Measurements from ENCODE around the gene ASB2. TPM values are rescaled to one million over a fixed set of nuclear protein-coding genes. Genes with fewer than 3 reads are reported as not detected.

The ASB2 gene
- total and polyA plus RNA-seq, 2 of the 13 experiments (the other 11 are each of a cell fraction or from before 2014, with no cell fraction given) = 0.82 to 4.1 TPM

DNA sequence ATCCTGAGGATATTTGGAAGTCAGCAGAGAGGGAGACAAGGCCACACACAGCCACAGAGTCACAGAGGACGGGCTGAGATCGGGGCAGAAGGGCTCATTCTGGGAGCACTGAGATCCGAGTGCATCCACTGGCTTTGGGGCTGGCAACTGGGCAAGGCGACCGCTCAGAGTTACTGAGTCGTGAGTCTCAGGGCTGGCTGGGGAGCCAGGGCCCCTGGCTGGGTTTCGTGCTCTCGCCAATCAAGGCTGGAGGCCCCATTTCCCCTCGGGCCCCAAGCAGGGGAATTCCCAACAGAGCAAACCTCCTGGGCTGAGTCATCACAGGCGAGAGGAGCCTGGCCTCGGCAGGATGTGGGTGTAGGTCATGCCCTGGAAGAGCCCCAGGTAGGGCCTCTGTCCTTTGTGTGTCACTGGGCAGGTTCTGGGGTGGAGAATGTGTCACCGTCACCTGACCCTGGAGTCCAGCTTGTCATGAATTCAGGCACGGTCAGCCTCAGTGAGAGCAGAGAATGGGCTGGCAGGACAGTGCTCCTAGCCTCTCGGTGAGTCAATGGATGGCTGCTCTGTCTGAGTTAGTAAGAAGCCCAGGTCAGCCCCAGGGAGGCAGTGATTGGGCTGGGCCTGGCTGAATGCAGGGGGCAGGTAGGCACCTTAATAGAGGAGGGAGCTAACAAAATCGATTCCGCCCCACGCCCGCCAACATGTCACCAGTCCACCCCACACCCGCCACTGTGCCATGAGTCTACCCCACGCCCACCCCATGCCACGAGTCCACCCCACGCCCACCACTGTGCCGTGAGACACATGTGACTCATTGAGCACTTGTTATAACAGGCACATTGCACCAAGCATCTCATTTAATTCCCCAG lies 16.9 kb downstream of the ASB2 start (continued):
- TF ChIP-seq ZNF784 (CRISPR knock-in tag; IDR thresholded peaks at IDR 0.05; ENCODE audit: borderline replicate concordance) (peak; percentile 50; the same call in 1 of the 2 replicates), MZF1 (CRISPR knock-in tag; IDR thresholded peaks at IDR 0.05; ENCODE audit: borderline replicate concordance) (no peak), GRHL1 (CRISPR knock-in tag; conservative IDR thresholded peaks at IDR 0.05) (no peak), NFE2L2 (IDR thresholded peaks at IDR 0.05; ENCODE audit: low read length) (peak; percentile 67), ZNF337 (CRISPR knock-in tag; IDR thresholded peaks at IDR 0.05; ENCODE audit: borderline replicate concordance, low read depth) (0 out of 2 replicates have a peak, but pooled peaks have one; percentile 36), HIVEP1 (CRISPR knock-in tag; IDR thresholded peaks at IDR 0.05) (peak; percentile 100), NFE2L1 (CRISPR knock-in tag; IDR thresholded peaks at IDR 0.05; ENCODE audit: borderline replicate concordance) (peak; percentile 87; the same call in 1 of the 2 replicates), PRPF4 (IDR thresholded peaks at IDR 0.05; ENCODE audit: low read depth, low read length, poor library complexity, severe bottlenecking) (no peak), RFX5 (IDR thresholded peaks at IDR 0.05; ENCODE audit: low read depth, low read length) (peak; percentile 76), ATF7-NPFF (CRISPR knock-in tag; IDR thresholded peaks at IDR 0.05; ENCODE audit: low read depth) (peak; percentile 53; the same call in 1 of the 2 replicates), ZNF281 (CRISPR knock-in tag; IDR thresholded peaks at IDR 0.05; ENCODE audit: borderline replicate concordance) (peak; percentile 33; the same call in 1 of the 2 replicates), ZNF773 (CRISPR knock-in tag; IDR thresholded peaks at IDR 0.05; ENCODE audit: borderline replicate concordance) (0 out of 2 replicates have a peak, but pooled peaks have one; percentile 40), ZNF572 (CRISPR knock-in tag; IDR thresholded peaks at IDR 0.05) (0 out of 2 replicates have a peak, but pooled peaks have one; percentile 30), SYNCRIP (IDR thresholded peaks at IDR 0.05; ENCODE audit: insufficient read depth, low read depth, low read length) (no peak), ZNF607 (CRISPR knock-in tag; IDR thresholded peaks at IDR 0.05; ENCODE audit: borderline replicate concordance) (no peak), ZC3H4 (CRISPR knock-in tag; IDR thresholded peaks at IDR 0.05; ENCODE audit: borderline replicate concordance) (no peak; the same call in 1 of the 2 replicates), MYPOP (CRISPR knock-in tag; IDR thresholded peaks at IDR 0.05) (peak; percentile 57; the same call in 1 of the 2 replicates)
- TF ChIP-seq, protein P1, sequence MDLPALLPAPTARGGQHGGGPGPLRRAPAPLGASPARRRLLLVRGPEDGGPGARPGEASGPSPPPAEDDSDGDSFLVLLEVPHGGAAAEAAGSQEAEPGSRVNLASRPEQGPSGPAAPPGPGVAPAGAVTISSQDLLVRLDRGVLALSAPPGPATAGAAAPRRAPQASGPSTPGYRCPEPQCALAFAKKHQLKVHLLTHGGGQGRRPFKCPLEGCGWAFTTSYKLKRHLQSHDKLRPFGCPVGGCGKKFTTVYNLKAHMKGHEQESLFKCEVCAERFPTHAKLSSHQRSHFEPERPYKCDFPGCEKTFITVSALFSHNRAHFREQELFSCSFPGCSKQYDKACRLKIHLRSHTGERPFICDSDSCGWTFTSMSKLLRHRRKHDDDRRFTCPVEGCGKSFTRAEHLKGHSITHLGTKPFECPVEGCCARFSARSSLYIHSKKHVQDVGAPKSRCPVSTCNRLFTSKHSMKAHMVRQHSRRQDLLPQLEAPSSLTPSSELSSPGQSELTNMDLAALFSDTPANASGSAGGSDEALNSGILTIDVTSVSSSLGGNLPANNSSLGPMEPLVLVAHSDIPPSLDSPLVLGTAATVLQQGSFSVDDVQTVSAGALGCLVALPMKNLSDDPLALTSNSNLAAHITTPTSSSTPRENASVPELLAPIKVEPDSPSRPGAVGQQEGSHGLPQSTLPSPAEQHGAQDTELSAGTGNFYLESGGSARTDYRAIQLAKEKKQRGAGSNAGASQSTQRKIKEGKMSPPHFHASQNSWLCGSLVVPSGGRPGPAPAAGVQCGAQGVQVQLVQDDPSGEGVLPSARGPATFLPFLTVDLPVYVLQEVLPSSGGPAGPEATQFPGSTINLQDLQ (CRISPR knock-in tag; IDR thresholded peaks at IDR 0.05) = no peak
